RPMI8226 (cell line): ENCODE results near the gene CHST11.

Source experiments
- DNase-seq: peaks from one replicate; pipeline ENCODE4 v3.0.0-alpha.2; 2015

Gene CHST11

DNA sequence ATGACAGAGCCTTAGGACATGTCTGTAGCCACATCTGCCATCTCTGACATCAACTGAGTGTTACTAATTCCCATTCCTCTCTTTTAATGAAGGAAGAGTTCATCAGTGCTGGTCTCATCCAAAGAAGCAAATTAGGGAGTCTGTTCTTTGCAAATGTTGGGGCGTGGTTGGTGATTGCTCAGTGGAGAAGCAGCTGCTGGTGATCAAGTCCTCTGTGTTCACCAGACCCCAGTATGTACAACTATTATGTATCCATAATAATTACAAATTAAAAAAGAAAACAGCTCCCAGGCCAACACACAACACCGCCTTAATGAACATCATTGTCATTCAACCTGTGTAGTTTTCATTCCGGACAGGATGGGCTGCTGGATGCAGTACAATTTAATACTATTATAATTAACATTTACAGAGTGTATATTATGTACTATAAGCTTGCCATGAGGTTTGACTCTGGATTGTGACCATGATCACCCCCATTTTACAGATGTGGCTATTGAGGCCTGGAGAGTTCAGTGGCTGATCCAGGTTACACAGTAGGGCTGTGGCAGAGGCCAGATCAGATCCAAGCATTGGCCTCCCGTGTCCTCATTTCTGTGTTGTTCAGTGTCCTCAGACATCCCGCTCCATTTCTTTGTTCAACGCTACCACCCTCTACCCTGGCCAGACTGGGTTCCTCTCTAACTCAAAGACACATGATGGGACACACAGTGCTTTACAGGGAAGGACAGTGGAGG lies 179.0 kb downstream of the CHST11 start:
- DNase-seq = no peak

- DNase-seq = no peak
These were observed 179.7 kb downstream of the CHST11 start for GRCh38 chr12:104636496-104636895.

- no peak for DNase-seq
These were observed 180.9 kb downstream of the CHST11 start for GRCh38 chr12:104637604-104638003.

- DNase-seq = no peak
These were observed 181.6 kb downstream of the CHST11 start for GRCh38 chr12:104638218-104638850.

- no peak for DNase-seq
These were observed 182.1 kb downstream of the CHST11 start for GRCh38 chr12:104638851-104639240.

- no peak for DNase-seq
These were observed 184.2 kb downstream of the CHST11 start for GRCh38 chr12:104640956-104641355.

GRCh38 chr12:104641862-104642261 lies 185.1 kb downstream of the CHST11 start:
- no peak for DNase-seq

GRCh38 chr12:104643093-104643818 lies 186.5 kb downstream of the CHST11 start:
- DNase-seq = no peak

DNA sequence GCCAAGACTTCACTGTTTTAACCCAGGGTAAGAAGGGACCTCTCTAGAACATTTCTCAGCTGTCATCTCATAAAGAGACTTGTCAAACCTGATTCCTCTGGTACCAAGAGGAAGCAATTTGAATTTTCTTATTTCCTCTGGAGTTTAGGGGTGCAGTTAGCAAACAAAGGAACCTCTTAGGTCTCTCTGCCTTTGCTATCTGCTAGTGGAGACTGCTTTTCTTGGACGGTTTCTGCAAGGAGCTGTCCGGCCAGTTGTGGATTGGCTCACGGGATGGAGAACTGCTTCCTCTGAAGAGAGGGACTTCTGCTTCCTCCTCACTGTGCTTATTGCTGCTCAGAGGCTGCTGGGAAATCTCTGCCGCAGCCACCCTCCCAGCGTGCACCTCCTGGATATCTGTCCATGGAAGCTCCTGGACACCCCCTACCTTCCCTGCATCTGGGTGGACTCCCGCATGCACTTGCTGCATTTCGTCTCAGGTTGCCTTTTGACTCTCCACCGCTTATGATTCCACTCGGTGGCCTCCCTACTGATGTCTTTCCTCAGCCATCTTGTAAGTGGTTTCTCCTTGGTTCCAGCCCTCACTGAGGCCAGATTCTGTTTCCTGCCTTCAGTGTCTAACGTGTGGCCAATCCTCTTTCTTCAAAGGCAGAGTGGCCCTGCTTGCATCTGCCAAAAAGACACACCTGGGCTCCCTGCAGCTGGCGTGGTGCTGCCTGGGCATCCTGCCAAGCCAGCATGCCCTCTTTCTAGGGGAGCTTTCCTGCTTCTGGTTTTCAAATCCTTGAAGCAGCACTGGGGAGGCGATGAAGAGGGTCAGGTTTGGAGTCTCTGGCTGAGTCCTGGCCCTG lies 187.3 kb downstream of the CHST11 start:
- peak; percentile 92 for DNase-seq

GRCh38 chr12:104648756-104649155 lies 192.0 kb downstream of the CHST11 start:
- no peak for DNase-seq

- no peak for DNase-seq
These were observed 192.6 kb downstream of the CHST11 start for GRCh38 chr12:104649217-104649824.

DNA sequence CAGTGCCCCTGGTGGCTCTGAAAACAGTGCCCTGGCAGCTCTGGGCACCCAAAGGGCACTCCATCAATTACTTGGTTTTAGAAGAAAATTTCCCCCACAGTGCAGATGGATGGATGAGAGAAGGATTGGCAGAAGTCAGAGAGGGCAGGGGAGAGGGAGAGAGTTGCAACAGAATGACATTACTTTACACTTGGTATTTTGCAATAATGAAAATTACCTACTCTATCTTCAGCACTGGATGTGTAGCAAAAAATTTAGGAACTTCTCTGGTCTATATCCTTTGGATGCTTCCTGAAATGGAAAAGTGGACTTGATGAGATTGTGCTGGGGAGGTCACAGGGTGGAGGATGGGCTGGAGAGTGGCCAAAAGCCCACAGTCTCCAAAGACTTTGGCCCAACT lies 193.2 kb downstream of the CHST11 start:
- no peak for DNase-seq

GRCh38 chr12:104650541-104650940 lies 193.8 kb downstream of the CHST11 start:
- no peak for DNase-seq

- no peak for DNase-seq
These were observed 195.1 kb downstream of the CHST11 start for GRCh38 chr12:104651811-104652210.

GRCh38 chr12:104652358-104652757 lies 195.6 kb downstream of the CHST11 start:
- no peak for DNase-seq

GRCh38 chr12:104652910-104653309 lies 196.2 kb downstream of the CHST11 start:
- no peak for DNase-seq

GRCh38 chr12:104653730-104654664 lies 197.2 kb downstream of the CHST11 start:
- DNase-seq = peak; percentile 33

DNA sequence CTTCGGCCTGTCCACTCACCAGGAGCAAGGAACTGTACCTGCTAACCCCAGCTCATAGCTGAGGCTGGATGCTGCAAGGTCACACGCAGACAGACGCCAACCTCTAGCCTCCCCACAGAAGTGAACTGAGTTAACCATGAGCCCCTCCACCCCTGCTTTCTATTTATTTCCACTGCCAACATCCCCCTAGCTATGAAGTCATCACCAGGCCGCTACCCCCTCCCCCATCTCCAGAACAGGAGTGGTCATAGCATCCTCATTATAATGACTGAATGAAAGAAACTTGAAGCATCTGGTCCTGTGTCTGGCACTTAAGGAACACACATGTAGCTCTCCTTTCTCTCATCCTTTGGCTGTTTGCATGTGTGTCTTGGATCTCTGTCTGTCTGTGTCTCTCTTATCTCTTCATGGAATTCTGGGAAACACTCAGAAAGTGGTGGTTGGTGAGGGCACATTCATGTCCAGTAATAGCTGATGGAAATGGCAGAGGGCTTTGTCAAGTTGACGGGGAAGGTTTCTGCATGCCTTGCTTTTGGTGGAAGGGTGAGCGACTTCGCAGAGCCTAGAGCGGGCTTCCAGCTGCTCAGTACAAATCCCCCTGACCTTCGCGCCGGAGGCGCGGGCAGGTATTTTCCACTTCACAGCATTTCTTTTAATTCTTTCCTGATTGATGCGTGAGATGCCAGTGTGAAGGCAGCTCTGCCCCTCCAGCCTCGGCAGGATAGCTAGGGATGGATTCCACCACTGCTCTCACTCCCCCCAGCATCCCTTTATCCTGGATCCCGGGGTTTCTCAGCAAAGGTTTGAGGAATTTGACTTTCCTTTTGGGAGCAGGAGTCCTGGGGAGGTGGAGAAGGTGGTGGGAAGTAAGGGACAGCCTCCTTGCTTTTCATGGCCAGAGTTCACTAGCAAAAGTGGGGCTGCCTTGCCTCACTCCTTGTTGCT lies 198.2 kb downstream of the CHST11 start:
- DNase-seq = no peak

DNA sequence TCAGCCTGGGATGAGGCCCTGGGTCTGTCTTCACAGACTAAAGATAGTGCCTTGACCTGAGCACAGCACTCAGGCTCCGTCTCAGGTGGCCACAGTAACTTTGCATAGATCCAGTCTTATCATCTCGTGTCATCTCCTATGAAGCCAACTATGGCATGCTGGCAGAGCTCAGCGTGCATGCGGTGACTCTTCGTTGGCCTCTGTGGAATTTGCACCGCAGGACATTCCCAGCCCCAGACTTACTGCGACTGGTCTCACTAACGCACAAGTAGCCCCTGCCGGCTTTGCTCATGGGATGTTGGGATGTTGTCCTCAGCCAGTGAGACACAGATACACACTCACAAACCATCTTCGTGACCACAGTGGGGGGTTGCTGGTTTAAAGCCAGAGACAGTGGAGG lies 199.6 kb downstream of the CHST11 start:
- no peak for DNase-seq

GRCh38 chr12:104656921-104657320 lies 200.2 kb downstream of the CHST11 start:
- DNase-seq = no peak
